Measurements from ENCODE around the gene SKAP1.

GRCh38 chr17:48426019-48426665, 3.9 kb downstream of the SKAP1 start:
- TF ChIP-seq CTCF (conservative IDR thresholded peaks at IDR 0.05 in 1 of 2, IDR thresholded peaks at IDR 0.05 in 1 of 2; ENCODE audit: extremely low read depth in 1 of 2, insufficient read depth in 1 of 2, low read depth in 1 of 2, low read length in 2 of 2) (no peak), EZH2 (IDR thresholded peaks at IDR 0.05; ENCODE audit: borderline replicate concordance, low read length) (no peak)

Measured in mammary epithelial cell (primary cell).